NT2/D1 (cell line): ENCODE results near the gene PPP3CA.

Experiments used
- DNase-seq: peaks from one replicate; pipeline ENCODE4 v3.0.0-alpha.2; 2011; ENCODE audit warnings: low read depth, low spot score
- H3K27me3 ChIP-seq: 2 replicates; pipeline ENCODE4 v1.6.0; 2011; ENCODE audit warnings: mild to moderate bottlenecking; ENCODE audit not compliant: insufficient read length, insufficient read depth
- H3K36me3 ChIP-seq: 2 replicates; pipeline ENCODE4 v1.6.1; 2011; ENCODE audit warnings: mild to moderate bottlenecking, low read length, mixed read lengths; ENCODE audit not compliant: insufficient read depth, insufficient read length
- H3K4me1 ChIP-seq: 2 replicates; pipeline ENCODE4 v1.5.1; 2011; ENCODE audit not compliant: insufficient read depth, insufficient read length
- H3K4me3 ChIP-seq: 2 replicates; pipeline ENCODE4 v1.5.1; 2011; ENCODE audit warnings: low read depth; ENCODE audit not compliant: insufficient read length
- H3K9ac ChIP-seq: 2 replicates; pipeline ENCODE4 v1.6.0; 2011; ENCODE audit warnings: low read depth; ENCODE audit not compliant: insufficient read length
- H3K9me3 ChIP-seq: 2 replicates; pipeline ENCODE4 v1.5.1; 2011; ENCODE audit warnings: mild to moderate bottlenecking, low read length; ENCODE audit not compliant: insufficient read depth
- SUZ12 ChIP-seq: IDR thresholded peaks from 2 replicates; pipeline ENCODE4 v1.6.1; 2011; ENCODE audit not compliant: insufficient read length, insufficient read depth; ENCODE audit errors: extremely low read depth
- YY1 ChIP-seq: IDR thresholded peaks from 2 replicates; pipeline ENCODE4 v1.6.1; 2011; ENCODE audit not compliant: insufficient read length, insufficient read depth
- ZNF274 ChIP-seq: IDR thresholded peaks from 2 replicates; pipeline ENCODE4 v1.6.1; 2011; ENCODE audit warnings: mild to moderate bottlenecking, low read depth, low read length

Gene PPP3CA

DNA sequence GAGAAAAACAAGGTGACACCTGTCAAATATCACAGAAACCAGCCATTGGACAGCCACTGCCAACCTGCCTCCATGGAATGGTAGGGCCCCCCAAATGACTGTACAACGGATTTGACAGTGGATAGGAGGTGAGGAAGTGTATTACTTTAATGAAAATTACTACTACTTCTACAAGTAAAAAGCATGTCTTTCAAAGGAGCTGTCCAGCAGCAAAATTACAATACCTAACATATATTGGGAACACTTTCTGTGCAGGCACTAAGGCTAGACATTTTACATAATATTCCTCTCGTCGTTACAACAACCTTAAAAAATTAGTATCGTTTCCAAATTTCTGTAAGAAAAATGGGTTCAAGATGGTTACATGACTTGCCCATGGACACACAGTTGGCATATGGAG, 14.9 kb downstream of the PPP3CA start:
- H3K4me3 ChIP-seq = no peak overlapping the region
- no peaks in the 10 kb centered on the region for H3K4me1 ChIP-seq
- no peak for DNase-seq
- H3K9me3 ChIP-seq = no peaks in the 10 kb centered on the region
- H3K36me3 ChIP-seq = no peaks in the 10 kb centered on the region
- TF ChIP-seq YY1 (no peak), ZNF274 (no peak), SUZ12 (no peak)
- H3K27me3 ChIP-seq = no peaks in the 10 kb centered on the region
- H3K9ac ChIP-seq = no peak overlapping the region

DNA sequence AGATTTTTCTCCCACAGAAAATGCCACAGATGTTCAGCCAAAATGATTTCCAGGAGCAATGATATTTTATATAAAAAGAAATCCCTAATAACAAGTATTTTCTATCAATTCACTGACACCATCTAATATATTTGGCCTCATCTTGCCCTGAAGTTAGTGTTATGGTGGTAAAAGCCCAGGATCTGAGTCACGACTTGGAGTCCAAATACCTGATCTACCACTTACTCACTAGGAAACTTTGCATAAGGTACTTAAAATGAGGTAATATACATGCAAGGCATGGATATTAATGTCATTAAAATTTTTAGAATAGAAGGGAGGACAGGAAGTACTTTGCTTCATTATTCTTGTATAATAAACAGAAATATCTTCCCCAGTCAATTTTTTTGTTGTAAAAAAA, 16.3 kb downstream of the PPP3CA start:
- H3K9me3 ChIP-seq = no peaks in the 10 kb centered on the region

DNA sequence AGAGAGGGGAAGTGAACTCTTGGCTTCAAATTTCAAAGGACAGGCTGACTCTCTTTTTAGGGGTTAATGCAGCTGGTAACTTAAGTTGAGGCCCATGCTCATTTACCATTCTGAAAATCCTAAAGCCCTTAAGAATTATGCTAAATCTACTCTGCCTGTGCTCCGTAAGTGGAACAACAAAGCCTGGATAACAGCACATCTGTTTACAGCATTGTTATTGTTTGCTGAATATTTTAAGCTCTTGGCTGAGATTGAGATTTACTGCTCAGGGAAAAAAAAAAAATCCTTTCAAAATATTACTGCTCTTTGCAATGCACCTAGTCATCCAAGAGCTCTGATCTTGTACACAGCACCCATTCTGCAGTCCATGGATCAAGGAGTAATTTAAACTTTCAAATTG, 17.7 kb downstream of the PPP3CA start:
- Histone ChIP-seq H3K9ac (no peak overlapping the region), H3K9me3 (no peaks in the 10 kb centered on the region), H3K4me1 (no peaks in the 10 kb centered on the region), H3K36me3 (no peaks in the 10 kb centered on the region), H3K27me3 (no peaks in the 10 kb centered on the region), H3K4me3 (no peak overlapping the region)
- no peak for DNase-seq
- TF ChIP-seq SUZ12 (no peak), YY1 (no peak), ZNF274 (no peak)

More for the DNA sequence above, 16.3 kb downstream of the PPP3CA start:
- DNase-seq = no peak
- Histone ChIP-seq H3K4me1 (no peaks in the 10 kb centered on the region), H3K9ac (no peak overlapping the region), H3K27me3 (no peaks in the 10 kb centered on the region), H3K36me3 (no peaks in the 10 kb centered on the region), H3K4me3 (no peak overlapping the region)
- no peak for TF ChIP-seq ZNF274
- TF ChIP-seq SUZ12 = no peak
- TF ChIP-seq YY1 = no peak

DNA sequence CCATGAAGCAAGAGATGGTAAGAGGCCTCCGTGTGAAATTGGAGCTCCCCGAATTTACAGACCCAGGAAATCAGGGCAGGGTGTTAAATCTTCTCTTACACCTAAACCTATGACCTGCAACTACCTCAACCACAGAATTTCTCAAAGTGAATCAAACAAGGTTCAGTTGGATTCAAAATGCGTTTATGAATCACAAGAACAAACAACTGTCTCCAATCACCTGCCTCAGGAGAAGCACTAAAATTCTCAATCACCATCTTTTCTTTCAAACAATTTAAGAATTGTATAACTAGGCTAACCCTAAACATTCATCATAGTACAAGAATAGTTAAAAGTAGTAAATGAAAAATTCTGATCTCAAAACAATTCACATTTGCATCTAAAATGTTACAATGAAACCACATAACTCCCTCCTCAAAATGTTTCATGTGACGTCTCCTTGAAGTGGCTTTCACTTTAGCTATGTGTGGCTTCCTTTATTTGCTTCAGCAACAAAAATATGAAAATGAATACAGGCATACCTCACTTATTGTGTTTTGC, 19.2 kb downstream of the PPP3CA start:
- Histone ChIP-seq H3K9ac (no peak overlapping the region), H3K4me3 (no peak overlapping the region), H3K9me3 (no peaks in the 10 kb centered on the region), H3K27me3 (no peaks in the 10 kb centered on the region), H3K36me3 (no peaks in the 10 kb centered on the region), H3K4me1 (no peaks in the 10 kb centered on the region)
- no peak for DNase-seq
- TF ChIP-seq ZNF274 = no peak

DNA sequence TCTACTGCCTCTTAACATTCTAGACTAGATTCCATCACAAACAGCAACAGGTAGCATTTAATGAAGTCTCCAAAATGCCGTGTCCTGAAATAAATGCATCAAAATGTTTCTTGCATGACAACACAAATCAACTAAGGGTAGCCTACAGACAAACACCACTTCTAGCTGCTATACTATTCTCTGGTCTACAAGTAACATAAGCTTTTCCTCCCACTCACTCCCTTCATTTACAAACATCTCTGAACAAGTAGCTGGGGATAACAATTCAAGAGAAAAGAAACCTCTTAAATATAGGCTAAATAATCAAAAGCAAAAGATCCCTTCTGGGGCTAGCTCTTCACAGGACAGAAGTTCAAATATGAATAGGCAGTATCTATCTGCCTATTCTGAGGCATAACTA, 20.8 kb downstream of the PPP3CA start:
- H3K4me1 ChIP-seq = no peaks in the 10 kb centered on the region
- DNase-seq = no peak
- H3K9ac ChIP-seq = no peak overlapping the region
- no peaks in the 10 kb centered on the region for H3K27me3 ChIP-seq
- H3K4me3 ChIP-seq = no peak overlapping the region
- no peaks in the 10 kb centered on the region for H3K9me3 ChIP-seq
- H3K36me3 ChIP-seq = no peaks in the 10 kb centered on the region
- no peak for TF ChIP-seq ZNF274
- no peak for TF ChIP-seq YY1
- TF ChIP-seq SUZ12 = no peak

DNA sequence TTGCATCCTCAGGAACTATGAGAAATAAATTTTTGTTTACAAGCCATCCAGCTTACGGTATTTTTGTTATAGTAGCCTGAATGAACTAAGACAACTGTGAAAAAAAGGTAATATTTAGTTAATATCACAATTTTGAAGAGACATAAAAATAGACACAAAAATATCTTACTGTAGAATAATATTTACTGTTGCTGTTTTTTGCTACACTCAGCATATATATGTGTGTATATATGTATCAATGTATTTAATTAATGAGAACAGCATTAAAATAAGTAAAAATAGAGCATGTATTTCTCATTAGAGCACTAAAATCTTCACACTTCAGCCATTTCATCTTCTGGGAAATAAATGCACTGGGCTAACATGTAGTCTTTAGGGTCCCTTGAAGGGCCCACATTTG, 24.6 kb downstream of the PPP3CA start:
- no peaks in the 10 kb centered on the region for H3K36me3 ChIP-seq
- no peaks in the 10 kb centered on the region for H3K27me3 ChIP-seq
- H3K4me1 ChIP-seq = no peaks in the 10 kb centered on the region
- H3K4me3 ChIP-seq = no peak overlapping the region
- no peak overlapping the region for H3K9ac ChIP-seq
- no peak for TF ChIP-seq YY1
- no peak for TF ChIP-seq ZNF274
- no peak for TF ChIP-seq SUZ12
- no peak for DNase-seq
- no peaks in the 10 kb centered on the region for H3K9me3 ChIP-seq

DNA sequence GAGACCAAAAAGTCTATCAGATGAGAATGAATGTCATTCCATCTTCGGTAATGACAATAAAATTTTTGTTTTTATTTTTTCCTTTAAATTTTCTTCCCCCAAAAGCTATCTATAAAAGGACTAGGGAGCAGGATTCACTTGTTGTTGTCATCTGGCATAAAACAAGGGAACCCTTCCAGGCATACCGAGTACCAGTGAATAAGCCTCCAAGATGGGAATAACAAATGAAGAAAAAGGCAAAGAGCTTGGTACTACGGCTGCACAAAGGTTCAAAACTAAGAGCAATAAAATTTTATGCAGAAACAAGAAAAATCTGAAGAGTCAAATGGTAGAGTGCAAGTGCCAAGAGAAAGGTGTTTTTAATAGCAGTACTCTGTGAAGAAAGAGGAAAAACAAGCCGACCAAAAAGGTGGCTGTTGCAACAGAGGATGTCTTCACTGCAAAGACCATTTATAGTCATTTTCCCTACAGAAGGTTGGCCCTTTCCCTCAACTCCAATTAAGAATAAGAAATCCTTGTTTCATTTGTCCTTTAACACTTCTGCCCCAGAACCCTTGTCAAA, 25.8 kb downstream of the PPP3CA start:
- H3K36me3 ChIP-seq = no peaks in the 10 kb centered on the region
- no peak for DNase-seq
- H3K9ac ChIP-seq = no peak overlapping the region
- H3K4me1 ChIP-seq = no peaks in the 10 kb centered on the region
- H3K9me3 ChIP-seq = no peaks in the 10 kb centered on the region
- H3K27me3 ChIP-seq = no peaks in the 10 kb centered on the region
- TF ChIP-seq YY1 = no peak
- TF ChIP-seq SUZ12 = no peak
- TF ChIP-seq ZNF274 = no peak
- H3K4me3 ChIP-seq = no peak overlapping the region
